ENCODE measurements around the gene ZNF281.

The ZNF281 gene

DNA sequence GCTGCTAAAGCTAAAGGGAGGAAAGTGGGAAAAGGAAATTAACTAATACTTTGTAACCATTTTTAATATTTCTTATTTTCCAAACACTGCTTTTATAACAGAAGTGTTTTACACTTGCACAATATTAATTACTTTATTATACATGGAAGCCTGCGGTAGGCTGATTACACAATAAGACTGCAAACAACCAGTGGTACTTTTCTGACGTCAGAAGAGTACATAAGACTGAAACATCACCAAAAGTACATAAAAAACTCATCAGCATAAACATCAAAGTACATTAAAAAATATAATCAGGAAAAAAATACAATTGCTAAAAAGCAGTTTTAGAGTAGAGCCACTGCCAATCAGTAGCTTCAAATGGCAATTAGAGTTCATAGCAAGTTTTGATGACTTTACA lies 4.6 kb downstream of the ZNF281 start (continued):
- TF ChIP-seq, protein P1, sequence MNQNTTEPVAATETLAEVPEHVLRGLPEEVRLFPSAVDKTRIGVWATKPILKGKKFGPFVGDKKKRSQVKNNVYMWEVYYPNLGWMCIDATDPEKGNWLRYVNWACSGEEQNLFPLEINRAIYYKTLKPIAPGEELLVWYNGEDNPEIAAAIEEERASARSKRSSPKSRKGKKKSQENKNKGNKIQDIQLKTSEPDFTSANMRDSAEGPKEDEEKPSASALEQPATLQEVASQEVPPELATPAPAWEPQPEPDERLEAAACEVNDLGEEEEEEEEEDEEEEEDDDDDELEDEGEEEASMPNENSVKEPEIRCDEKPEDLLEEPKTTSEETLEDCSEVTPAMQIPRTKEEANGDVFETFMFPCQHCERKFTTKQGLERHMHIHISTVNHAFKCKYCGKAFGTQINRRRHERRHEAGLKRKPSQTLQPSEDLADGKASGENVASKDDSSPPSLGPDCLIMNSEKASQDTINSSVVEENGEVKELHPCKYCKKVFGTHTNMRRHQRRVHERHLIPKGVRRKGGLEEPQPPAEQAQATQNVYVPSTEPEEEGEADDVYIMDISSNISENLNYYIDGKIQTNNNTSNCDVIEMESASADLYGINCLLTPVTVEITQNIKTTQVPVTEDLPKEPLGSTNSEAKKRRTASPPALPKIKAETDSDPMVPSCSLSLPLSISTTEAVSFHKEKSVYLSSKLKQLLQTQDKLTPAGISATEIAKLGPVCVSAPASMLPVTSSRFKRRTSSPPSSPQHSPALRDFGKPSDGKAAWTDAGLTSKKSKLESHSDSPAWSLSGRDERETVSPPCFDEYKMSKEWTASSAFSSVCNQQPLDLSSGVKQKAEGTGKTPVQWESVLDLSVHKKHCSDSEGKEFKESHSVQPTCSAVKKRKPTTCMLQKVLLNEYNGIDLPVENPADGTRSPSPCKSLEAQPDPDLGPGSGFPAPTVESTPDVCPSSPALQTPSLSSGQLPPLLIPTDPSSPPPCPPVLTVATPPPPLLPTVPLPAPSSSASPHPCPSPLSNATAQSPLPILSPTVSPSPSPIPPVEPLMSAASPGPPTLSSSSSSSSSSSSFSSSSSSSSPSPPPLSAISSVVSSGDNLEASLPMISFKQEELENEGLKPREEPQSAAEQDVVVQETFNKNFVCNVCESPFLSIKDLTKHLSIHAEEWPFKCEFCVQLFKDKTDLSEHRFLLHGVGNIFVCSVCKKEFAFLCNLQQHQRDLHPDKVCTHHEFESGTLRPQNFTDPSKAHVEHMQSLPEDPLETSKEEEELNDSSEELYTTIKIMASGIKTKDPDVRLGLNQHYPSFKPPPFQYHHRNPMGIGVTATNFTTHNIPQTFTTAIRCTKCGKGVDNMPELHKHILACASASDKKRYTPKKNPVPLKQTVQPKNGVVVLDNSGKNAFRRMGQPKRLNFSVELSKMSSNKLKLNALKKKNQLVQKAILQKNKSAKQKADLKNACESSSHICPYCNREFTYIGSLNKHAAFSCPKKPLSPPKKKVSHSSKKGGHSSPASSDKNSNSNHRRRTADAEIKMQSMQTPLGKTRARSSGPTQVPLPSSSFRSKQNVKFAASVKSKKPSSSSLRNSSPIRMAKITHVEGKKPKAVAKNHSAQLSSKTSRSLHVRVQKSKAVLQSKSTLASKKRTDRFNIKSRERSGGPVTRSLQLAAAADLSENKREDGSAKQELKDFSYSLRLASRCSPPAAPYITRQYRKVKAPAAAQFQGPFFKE (tag by site-specific recombination; IDR thresholded peaks at IDR 0.05; ENCODE audit: borderline replicate concordance), result no peak
- TF ChIP-seq ZNF560 (tag by site-specific recombination; IDR thresholded peaks at IDR 0.05; ENCODE audit: borderline replicate concordance) (no peak), ZNF10 (tag by site-specific recombination; IDR thresholded peaks at IDR 0.05) (no peak), ZNF629 (tag by site-specific recombination; IDR thresholded peaks at IDR 0.05) (peak; percentile 86), ZNF561 (tag by site-specific recombination; IDR thresholded peaks at IDR 0.05; ENCODE audit: borderline replicate concordance) (no peak)

DNA sequence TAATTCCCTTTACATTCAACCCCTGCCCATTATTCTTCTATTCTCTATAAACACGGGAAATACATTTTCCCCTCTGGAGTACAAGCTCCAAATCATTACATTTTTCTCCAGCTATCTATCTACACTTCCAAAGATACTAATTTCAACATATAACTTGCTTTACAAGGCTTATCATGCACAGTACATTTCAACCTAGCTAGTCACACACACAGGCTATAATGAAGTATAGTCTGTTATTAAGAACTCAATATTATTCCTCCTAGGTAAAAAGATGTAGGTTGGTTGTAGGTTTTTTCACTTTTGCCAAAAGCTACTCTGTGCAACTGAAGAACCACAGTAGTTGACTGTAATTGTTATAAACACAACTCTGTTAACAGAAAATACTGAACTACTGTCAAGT lies 8.1 kb downstream of the ZNF281 start:
- peaks cover 6 to 13% of the 10 kb centered on the region in 2 experiments for H3K36me3 ChIP-seq (ENCODE audit: control insufficient read depth in 2 of 2, insufficient read depth in 1 of 2, low read length in 2 of 2)
- H3K27ac ChIP-seq (ENCODE audit: extremely low read depth, low read depth, low read length), result no peak overlapping the region
- POLR2A ChIA-PET, result no interaction called here
- 0 out of 2 replicates have a peak, but pooled peaks cover 2% of the 10 kb centered on the region for H3K4me1 ChIP-seq (ENCODE audit: control insufficient read depth, insufficient read depth, low read length)
- H3K9me3 ChIP-seq (ENCODE audit: control insufficient read depth, insufficient read depth, low read depth, low read length), result no peaks in the 10 kb centered on the region
- CTCF ChIA-PET, result interaction anchor here (0.6 kb wide), 1 partner anchor 36 kb away, joined by 3 read pairs; no protein-coding TSS in a partner anchor
- no peak overlapping the region for H3K4me3 ChIP-seq (ENCODE audit: low read depth, low read length)
- TF ChIP-seq, protein P2, sequence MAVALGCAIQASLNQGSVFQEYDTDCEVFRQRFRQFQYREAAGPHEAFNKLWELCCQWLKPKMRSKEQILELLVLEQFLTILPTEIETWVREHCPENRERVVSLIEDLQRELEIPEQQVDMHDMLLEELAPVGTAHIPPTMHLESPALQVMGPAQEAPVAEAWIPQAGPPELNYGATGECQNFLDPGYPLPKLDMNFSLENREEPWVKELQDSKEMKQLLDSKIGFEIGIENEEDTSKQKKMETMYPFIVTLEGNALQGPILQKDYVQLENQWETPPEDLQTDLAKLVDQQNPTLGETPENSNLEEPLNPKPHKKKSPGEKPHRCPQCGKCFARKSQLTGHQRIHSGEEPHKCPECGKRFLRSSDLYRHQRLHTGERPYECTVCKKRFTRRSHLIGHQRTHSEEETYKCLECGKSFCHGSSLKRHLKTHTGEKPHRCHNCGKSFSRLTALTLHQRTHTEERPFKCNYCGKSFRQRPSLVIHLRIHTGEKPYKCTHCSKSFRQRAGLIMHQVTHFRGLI (tag by site-specific recombination; IDR thresholded peaks at IDR 0.05), result no peak
- TF ChIP-seq, protein P3, sequence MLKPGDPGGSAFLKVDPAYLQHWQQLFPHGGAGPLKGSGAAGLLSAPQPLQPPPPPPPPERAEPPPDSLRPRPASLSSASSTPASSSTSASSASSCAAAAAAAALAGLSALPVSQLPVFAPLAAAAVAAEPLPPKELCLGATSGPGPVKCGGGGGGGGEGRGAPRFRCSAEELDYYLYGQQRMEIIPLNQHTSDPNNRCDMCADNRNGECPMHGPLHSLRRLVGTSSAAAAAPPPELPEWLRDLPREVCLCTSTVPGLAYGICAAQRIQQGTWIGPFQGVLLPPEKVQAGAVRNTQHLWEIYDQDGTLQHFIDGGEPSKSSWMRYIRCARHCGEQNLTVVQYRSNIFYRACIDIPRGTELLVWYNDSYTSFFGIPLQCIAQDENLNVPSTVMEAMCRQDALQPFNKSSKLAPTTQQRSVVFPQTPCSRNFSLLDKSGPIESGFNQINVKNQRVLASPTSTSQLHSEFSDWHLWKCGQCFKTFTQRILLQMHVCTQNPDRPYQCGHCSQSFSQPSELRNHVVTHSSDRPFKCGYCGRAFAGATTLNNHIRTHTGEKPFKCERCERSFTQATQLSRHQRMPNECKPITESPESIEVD (tag by site-specific recombination; IDR thresholded peaks at IDR 0.05), result peak; percentile 28; the same call in 1 of the 2 replicates
- TF ChIP-seq REPIN1 (tag by site-specific recombination; IDR thresholded peaks at IDR 0.05; ENCODE audit: low read depth) (no peak), SP2 (tag by site-specific recombination; IDR thresholded peaks at IDR 0.05) (no peak), KLF8 (tag by site-specific recombination; IDR thresholded peaks at IDR 0.05) (no peak)

DNA sequence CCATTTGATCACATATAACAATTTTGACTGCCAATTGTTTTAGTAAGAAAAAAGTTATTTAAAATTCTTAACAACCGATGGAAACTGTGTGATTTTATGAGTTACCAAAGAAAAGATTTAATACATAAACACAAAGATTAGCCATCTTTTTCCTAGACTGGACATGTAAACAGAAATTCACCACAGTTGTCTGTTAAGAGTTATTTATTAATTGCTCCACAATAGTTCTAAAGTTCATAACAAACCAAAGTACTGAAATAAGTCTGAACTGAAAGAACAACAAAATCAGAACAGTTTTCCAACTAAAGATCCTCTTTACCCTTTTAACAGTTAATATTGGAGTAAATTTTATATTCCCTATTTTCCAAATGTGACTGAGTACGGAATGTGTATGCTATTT lies 8.6 kb downstream of the ZNF281 start:
- H3K4me1 ChIP-seq (ENCODE audit: control insufficient read depth, insufficient read depth, low read length), result 0 out of 2 replicates have a peak, but pooled peaks cover 2% of the 10 kb centered on the region
- H3K27ac ChIP-seq (ENCODE audit: extremely low read depth, low read depth, low read length), result no peak overlapping the region
- ChIA-PET POLR2A (no interaction called here), CTCF (interaction anchor here (0.6 kb wide), 1 partner anchor 36 kb away, joined by 3 read pairs; no protein-coding TSS in a partner anchor)
- no peaks in the 10 kb centered on the region for H3K9me3 ChIP-seq (ENCODE audit: control insufficient read depth, insufficient read depth, low read depth, low read length)
- no peak overlapping the region for H3K4me3 ChIP-seq (ENCODE audit: low read depth, low read length)
- H3K36me3 ChIP-seq (ENCODE audit: control insufficient read depth in 2 of 2, insufficient read depth in 1 of 2, low read length in 2 of 2), result peaks cover 6 to 13% of the 10 kb centered on the region in 2 experiments
- TF ChIP-seq KLF8 (tag by site-specific recombination; IDR thresholded peaks at IDR 0.05) (no peak), ZNF138 (tag by site-specific recombination; IDR thresholded peaks at IDR 0.05; ENCODE audit: borderline replicate concordance) (no peak), ZNF157 (tag by site-specific recombination; IDR thresholded peaks at IDR 0.05) (no peak), ZNF558 (tag by site-specific recombination; IDR thresholded peaks at IDR 0.05) (no peak), ZNF202 (tag by site-specific recombination; IDR thresholded peaks at IDR 0.05; ENCODE audit: borderline replicate concordance) (no peak), ZNF555 (tag by site-specific recombination; conservative IDR thresholded peaks at IDR 0.05) (no peak), GFI1B (tag by site-specific recombination; IDR thresholded peaks at IDR 0.05) (no peak), SP3 (tag by site-specific recombination; IDR thresholded peaks at IDR 0.05) (no peak), ZNF19 (tag by site-specific recombination; IDR thresholded peaks at IDR 0.05; ENCODE audit: low read depth) (no peak), ZNF146 (tag by site-specific recombination; IDR thresholded peaks at IDR 0.05) (no peak), HOXD13 (CRISPR knock-in tag; IDR thresholded peaks at IDR 0.05; ENCODE audit: borderline replicate concordance) (no peak), ZNF549 (tag by site-specific recombination; IDR thresholded peaks at IDR 0.05) (no peak)
- TF ChIP-seq, protein P4, sequence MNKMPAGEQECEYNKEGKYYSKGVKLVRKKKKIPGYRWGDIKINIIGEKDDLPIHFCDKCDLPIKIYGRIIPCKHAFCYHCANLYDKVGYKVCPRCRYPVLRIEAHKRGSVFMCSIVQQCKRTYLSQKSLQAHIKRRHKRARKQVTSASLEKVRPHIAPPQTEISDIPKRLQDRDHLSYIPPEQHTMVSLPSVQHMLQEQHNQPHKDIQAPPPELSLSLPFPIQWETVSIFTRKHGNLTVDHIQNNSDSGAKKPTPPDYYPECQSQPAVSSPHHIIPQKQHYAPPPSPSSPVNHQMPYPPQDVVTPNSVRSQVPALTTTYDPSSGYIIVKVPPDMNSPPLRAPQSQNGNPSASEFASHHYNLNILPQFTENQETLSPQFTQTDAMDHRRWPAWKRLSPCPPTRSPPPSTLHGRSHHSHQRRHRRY (tag by site-specific recombination; IDR thresholded peaks at IDR 0.05), result no peak
- TF ChIP-seq, protein P5, sequence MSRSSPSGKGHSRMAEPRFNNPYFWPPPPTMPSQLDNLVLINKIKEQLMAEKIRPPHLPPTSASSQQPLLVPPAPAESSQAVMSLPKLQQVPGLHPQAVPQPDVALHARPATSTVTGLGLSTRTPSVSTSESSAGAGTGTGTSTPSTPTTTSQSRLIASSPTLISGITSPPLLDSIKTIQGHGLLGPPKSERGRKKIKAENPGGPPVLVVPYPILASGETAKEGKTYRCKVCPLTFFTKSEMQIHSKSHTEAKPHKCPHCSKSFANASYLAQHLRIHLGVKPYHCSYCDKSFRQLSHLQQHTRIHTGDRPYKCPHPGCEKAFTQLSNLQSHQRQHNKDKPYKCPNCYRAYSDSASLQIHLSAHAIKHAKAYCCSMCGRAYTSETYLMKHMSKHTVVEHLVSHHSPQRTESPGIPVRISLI (tag by site-specific recombination; IDR thresholded peaks at IDR 0.05), result no peak
